ENCODE measurements around the gene MYH10. TPM values are rescaled to one million over a fixed set of nuclear protein-coding genes. Genes with fewer than 3 reads are reported as not detected.

MYH10 gene
- total and polyA plus RNA-seq, 2 experiments from 2014 or later: 46.8 to 69.5 TPM

DNA sequence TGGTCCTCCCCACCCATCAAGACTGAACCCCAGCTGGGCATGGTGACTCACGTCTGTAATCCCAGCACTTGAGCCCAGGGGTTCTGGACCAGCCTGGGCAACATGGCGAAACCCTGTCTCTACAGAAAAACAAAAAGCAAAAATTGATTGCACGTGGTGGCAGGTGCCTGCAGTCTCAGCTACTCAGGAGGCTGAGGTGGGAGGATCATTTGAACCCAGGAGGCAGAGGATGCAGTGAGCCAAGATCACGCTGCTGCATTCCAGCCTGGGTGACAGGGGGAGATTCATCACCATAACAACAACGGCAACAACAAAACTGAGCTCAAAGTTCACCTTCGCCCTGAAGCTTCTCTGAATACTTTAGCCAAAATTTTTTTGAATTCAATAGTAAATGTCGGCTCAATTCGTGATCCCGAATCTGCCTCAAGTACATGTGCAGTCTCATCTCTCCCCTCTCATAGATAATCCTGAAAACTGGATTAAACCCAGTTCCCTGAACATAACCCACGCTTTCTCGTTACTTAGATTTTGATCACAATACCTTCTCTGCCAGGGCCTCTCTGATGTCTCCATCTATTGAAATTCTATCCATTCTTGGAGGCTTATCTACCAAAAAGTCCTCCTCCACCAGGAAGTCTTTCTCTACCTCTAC lies 13.5 kb upstream of the MYH10 start:
- DNase-seq: no peak
- H3K9ac ChIP-seq: no peak overlapping the region
- H3K9me2 ChIP-seq (ENCODE audit: insufficient read depth): no peaks in the 10 kb centered on the region
- no peak overlapping the region for H2AFZ ChIP-seq
- H3K9me3 ChIP-seq (ENCODE audit: low read depth): no peaks in the 10 kb centered on the region
- H3F3A ChIP-seq (ENCODE audit: insufficient read depth): no peaks in the 10 kb centered on the region
- in situ Hi-C loops (cut with MboI): no loop called here
- no peak overlapping the region for H3K4me3 ChIP-seq
- TF ChIP-seq EZH2phosphoT487 (IDR thresholded peaks at IDR 0.05; ENCODE audit: insufficient read depth, low read depth) (no peak), EZH2 (IDR thresholded peaks at IDR 0.05; ENCODE audit: insufficient read depth, poor library complexity, severe bottlenecking) (no peak)
- H3K27me3 ChIP-seq (replicated peaks; ENCODE audit: insufficient read depth): no peaks in the 10 kb centered on the region; the same call in 1 of the 2 replicates
- peaks cover 1% of the 10 kb centered on the region for H3K4me1 ChIP-seq (ENCODE audit: insufficient read depth)
- H3K79me2 ChIP-seq (ENCODE audit: insufficient read depth): no peaks in the 10 kb centered on the region
- H3K4me2 ChIP-seq (ENCODE audit: unreplicated experiment): no peak overlapping the region
- H4K20me1 ChIP-seq (ENCODE audit: insufficient read depth): no peaks in the 10 kb centered on the region
- no peak overlapping the region for H3K27ac ChIP-seq
- 84 to 87% methylated on average over 11 of the region's 11 CpGs for WGBS, 2 experiments (ENCODE audit: low coverage in 1 of 2, low lambda C conversion rate in 2 of 2, missing lambda C conversion rate in 2 of 2)
- H3K36me3 ChIP-seq (ENCODE audit: low read depth): no peaks in the 10 kb centered on the region

DNA sequence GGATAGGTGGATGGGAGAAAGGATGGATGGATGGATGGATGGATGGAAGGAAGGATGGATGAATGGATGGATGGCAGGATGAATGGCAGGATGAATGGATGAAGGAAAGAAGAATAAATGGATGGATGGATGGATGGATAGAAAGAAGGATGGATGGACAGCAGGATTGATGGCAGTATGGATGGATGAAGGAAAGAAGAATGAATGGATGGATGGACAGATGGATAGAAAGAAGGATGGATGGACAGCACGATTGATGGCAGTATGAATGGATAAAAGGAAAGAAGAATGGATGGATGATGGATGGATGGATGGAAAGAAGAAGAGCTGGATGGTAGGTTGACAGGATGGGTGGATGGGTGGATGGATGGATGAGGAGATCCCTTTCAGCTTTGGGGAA lies 9.2 kb upstream of the MYH10 start:
- H3K4me3 ChIP-seq: no peak overlapping the region
- no peak overlapping the region for H2AFZ ChIP-seq
- no peak overlapping the region for H3K9ac ChIP-seq
- no peak overlapping the region for H3K4me2 ChIP-seq (ENCODE audit: unreplicated experiment)
- no peaks in the 10 kb centered on the region for H3K9me3 ChIP-seq (ENCODE audit: low read depth)
- H3K36me3 ChIP-seq (ENCODE audit: low read depth): no peaks in the 10 kb centered on the region
- H3F3A ChIP-seq (ENCODE audit: insufficient read depth): no peaks in the 10 kb centered on the region
- H3K4me1 ChIP-seq (ENCODE audit: insufficient read depth): no peaks in the 10 kb centered on the region
- no peak for DNase-seq
- H4K20me1 ChIP-seq (ENCODE audit: insufficient read depth): no peaks in the 10 kb centered on the region
- WGBS, 2 experiments (ENCODE audit: low coverage in 1 of 2, low lambda C conversion rate in 2 of 2, missing lambda C conversion rate in 2 of 2): 18 to 22% methylated on average over 1 of the region's 1 CpG
- H3K9me2 ChIP-seq (ENCODE audit: insufficient read depth): no peaks in the 10 kb centered on the region
- H3K27me3 ChIP-seq (replicated peaks; ENCODE audit: insufficient read depth): no peaks in the 10 kb centered on the region; the same call in 1 of the 2 replicates
- no peaks in the 10 kb centered on the region for H3K79me2 ChIP-seq (ENCODE audit: insufficient read depth)
- no peak overlapping the region for H3K27ac ChIP-seq
- TF ChIP-seq EZH2phosphoT487 (IDR thresholded peaks at IDR 0.05; ENCODE audit: insufficient read depth, low read depth) (no peak), EZH2 (IDR thresholded peaks at IDR 0.05; ENCODE audit: insufficient read depth, poor library complexity, severe bottlenecking) (no peak)
- in situ Hi-C loops (cut with MboI): no loop called here

- no peak overlapping the region for H3K9ac ChIP-seq
- in situ Hi-C loops (cut with MboI): no loop called here
Observed at GRCh38 chr17:8632061-8632460, 1.5 kb upstream of the MYH10 start.

GRCh38 chr17:8631554-8631877 lies 991 bp upstream of the MYH10 start:
- Histone ChIP-seq H3K27me3 (replicated peaks; ENCODE audit: insufficient read depth) (no peaks in the 10 kb centered on the region), H3F3A (ENCODE audit: insufficient read depth) (no peaks in the 10 kb centered on the region; the same call in none of the 2 replicates), H3K27ac (no peak overlapping the region), H3K9ac (peak overlapping the region; percentile 73), H4K20me1 (ENCODE audit: insufficient read depth) (no peaks in the 10 kb centered on the region), H3K4me1 (ENCODE audit: insufficient read depth) (peaks cover 9% of the 10 kb centered on the region; the same call in 1 of the 2 replicates), H3K79me2 (ENCODE audit: insufficient read depth) (peaks cover 37% of the 10 kb centered on the region), H2AFZ (peak overlapping the region; percentile 85), H3K4me3 (peak overlapping the region; percentile 96), H3K36me3 (ENCODE audit: low read depth) (no peaks in the 10 kb centered on the region), H3K4me2 (ENCODE audit: unreplicated experiment) (peak overlapping the region; percentile 84), H3K9me2 (ENCODE audit: insufficient read depth) (no peaks in the 10 kb centered on the region), H3K9me3 (ENCODE audit: low read depth) (no peaks in the 10 kb centered on the region)
- in situ Hi-C loops (cut with MboI): no loop called here
- TF ChIP-seq EZH2phosphoT487 (IDR thresholded peaks at IDR 0.05; ENCODE audit: insufficient read depth, low read depth) (no peak), EZH2 (IDR thresholded peaks at IDR 0.05; ENCODE audit: insufficient read depth, poor library complexity, severe bottlenecking) (no peak)
- peak; percentile 43 for DNase-seq
- WGBS, 2 experiments (ENCODE audit: low coverage in 1 of 2, low lambda C conversion rate in 2 of 2, missing lambda C conversion rate in 2 of 2): 9 to 10% methylated on average over 13 of the region's 13 CpGs

More at GRCh38 chr17:8632061-8632460, 1.5 kb upstream of the MYH10 start:
- H3K4me3 ChIP-seq: no peak overlapping the region
- peaks cover 9% of the 10 kb centered on the region; the same call in 1 of the 2 replicates for H3K4me1 ChIP-seq (ENCODE audit: insufficient read depth)
- no peaks in the 10 kb centered on the region for H3K9me2 ChIP-seq (ENCODE audit: insufficient read depth)
- no peak for DNase-seq
- H3F3A ChIP-seq (ENCODE audit: insufficient read depth): no peaks in the 10 kb centered on the region; the same call in none of the 2 replicates
- TF ChIP-seq EZH2 (IDR thresholded peaks at IDR 0.05; ENCODE audit: insufficient read depth, poor library complexity, severe bottlenecking) (no peak), EZH2phosphoT487 (IDR thresholded peaks at IDR 0.05; ENCODE audit: insufficient read depth, low read depth) (no peak)
- peaks cover 32% of the 10 kb centered on the region for H3K79me2 ChIP-seq (ENCODE audit: insufficient read depth)
- H3K27ac ChIP-seq: no peak overlapping the region
- no peaks in the 10 kb centered on the region for H4K20me1 ChIP-seq (ENCODE audit: insufficient read depth)
- H3K27me3 ChIP-seq (replicated peaks; ENCODE audit: insufficient read depth): no peaks in the 10 kb centered on the region
- H3K9me3 ChIP-seq (ENCODE audit: low read depth): no peaks in the 10 kb centered on the region
- H2AFZ ChIP-seq: no peak overlapping the region
- WGBS, 2 experiments (ENCODE audit: low coverage in 1 of 2, low lambda C conversion rate in 2 of 2, missing lambda C conversion rate in 2 of 2): 76 to 79% methylated on average over 3 of the region's 3 CpGs
- no peak overlapping the region for H3K4me2 ChIP-seq (ENCODE audit: unreplicated experiment)
- H3K36me3 ChIP-seq (ENCODE audit: low read depth): no peaks in the 10 kb centered on the region
